Tibial nerve (tissue), 3 donors: ENCODE data around the gene ARL6IP1.

ENCODE experiments used
- CTCF ChIP-seq, 5 experiments: fragments of 200-600 bp in 3 of 5; fragments of 450-650 bp in 2 of 5; sonication (generic) in 3 of 5; IDR thresholded peaks; one replicate each; pipeline ENCODE4 v1.5.1; 2016 to 2019; ENCODE audit warnings: antibody characterized with exemption in 5 of 5, mild to moderate bottlenecking in 3 of 5, moderate library complexity in 2 of 5
- POLR2A ChIP-seq, 2 donors: fragments of 450-650 bp; IDR thresholded peaks; one replicate each; pipeline ENCODE4 v1.6.1; 2017; ENCODE audit warnings: antibody characterized with exemption in 2 of 2, mild to moderate bottlenecking in 2 of 2, moderate library complexity in 2 of 2

- TF ChIP-seq CTCF (IDR thresholded peaks at IDR 0.05) (no peak), POLR2A (IDR thresholded peaks at IDR 0.05) (no peak)
These were observed 10.6 kb upstream of the ARL6IP1 start for GRCh38 chr16:18811925-18812324.
